T-helper 17 cell (primary cell): ENCODE results near the gene FAM13B. TPM values are rescaled to one million over a fixed set of nuclear protein-coding genes. Genes with fewer than 3 reads are reported as not detected.
"Not testable (repeated sequence)": the region's sequence is repeated elsewhere in the genome, so short reads cannot be mapped to it uniquely, and the experiment has no call there.

Experiments
- ATAC-seq: fragments of 150-1000 bp; cut with Tn5 transposase; 2 replicates; pipeline ENCODE4 v1.10.0; 2021; ENCODE audit warnings: mild to moderate bottlenecking, moderate library complexity
- DNase-seq, 3 donors: peaks; one replicate each; pipeline versions ENCODE4 v3.0.0 to v3.0.0-alpha.2; 2020 to 2021
- H3K9me3 ChIP-seq: one replicate; pipeline ENCODE4 v1.7.0; 2013; ENCODE audit warnings: low read length, mild to moderate bottlenecking; ENCODE audit not compliant: control insufficient read depth, poor library complexity, severe bottlenecking
- H3K27ac Mint-ChIP-seq: one replicate; pipeline ENCODE4 v1.8.0; 2022; ENCODE audit warnings: mild to moderate bottlenecking, moderate library complexity, mixed read lengths
- H3K27me3 Mint-ChIP-seq: one replicate; pipeline ENCODE4 v1.8.0; 2022; ENCODE audit warnings: mixed read lengths
- H3K36me3 Mint-ChIP-seq: one replicate; pipeline ENCODE4 v1.8.0; 2022; ENCODE audit warnings: low read depth, mixed read lengths
- H3K4me1 Mint-ChIP-seq: one replicate; pipeline ENCODE4 v1.8.0; 2022; ENCODE audit warnings: mild to moderate bottlenecking, mixed read lengths
- H3K4me3 Mint-ChIP-seq: one replicate; pipeline ENCODE4 v1.8.0; 2022; ENCODE audit warnings: mild to moderate bottlenecking, moderate library complexity, mixed read lengths
- total RNA-seq, 4 donors: library from RNA in 2 of 4; stranded (reverse) in 2 of 4; gene quantifications; one replicate each; pipeline ENCODE4 v1.2.3 and lab custom pipeline; 2022 to 2026

Gene FAM13B
- total RNA-seq, 2 donors from 2014 or later, result 46.8 to 54.1 TPM

- not testable (repeated sequence) for H3K27me3 Mint-ChIP-seq, H3K4me3 Mint-ChIP-seq, H3K36me3 Mint-ChIP-seq, H3K27ac Mint-ChIP-seq, ATAC-seq, H3K9me3 ChIP-seq, DNase-seq
- H3K4me1 Mint-ChIP-seq, result peaks cover 12% of the 10 kb centered on the region
Observed at GRCh38 chr5:138052718-138053117, 19.8 kb upstream of the FAM13B start.

DNA sequence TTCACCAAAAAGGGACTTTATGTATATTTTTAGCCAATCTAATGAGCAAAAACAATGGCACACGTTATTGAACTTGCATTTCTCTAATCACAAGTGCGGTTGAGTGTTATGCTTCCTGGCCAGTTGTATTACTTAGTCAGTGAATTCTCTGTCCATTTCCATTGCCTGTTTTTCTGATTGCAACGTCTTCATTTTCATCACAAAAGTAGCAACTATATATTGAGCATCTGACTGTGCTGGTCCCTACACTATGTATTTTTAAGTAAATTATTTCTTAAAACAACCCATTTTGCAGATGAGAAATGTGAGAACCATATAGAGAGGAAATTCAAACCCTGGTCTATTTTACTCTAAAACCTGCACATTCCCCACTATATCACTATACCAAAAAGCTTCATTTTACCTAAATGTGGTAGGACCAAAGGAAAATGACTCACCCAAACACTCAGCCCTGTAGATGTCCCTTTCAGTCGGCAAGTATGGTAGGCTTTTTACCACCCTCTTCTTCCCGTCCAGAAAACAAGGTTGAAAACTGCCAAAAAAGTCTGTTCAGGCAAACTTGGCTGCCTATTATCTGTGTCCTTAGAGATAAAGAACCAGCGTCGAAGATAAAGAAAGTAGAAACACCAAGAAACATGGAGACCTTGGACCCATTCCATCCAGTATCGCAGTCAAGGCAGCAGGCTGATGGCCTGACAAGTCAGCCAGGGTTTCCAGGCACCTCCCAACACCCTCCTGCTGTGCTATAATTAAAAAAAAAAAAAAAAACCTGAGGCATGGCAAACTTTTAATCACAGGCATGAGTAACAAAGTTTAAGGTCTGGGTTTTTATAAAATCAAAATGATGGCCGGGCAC lies 18.8 kb upstream of the FAM13B start:
- Mint-ChIP-seq H3K27me3 (no peaks in the 10 kb centered on the region), H3K4me3 (no peak overlapping the region), H3K36me3 (no peaks in the 10 kb centered on the region), H3K27ac (no peak overlapping the region), H3K4me1 (peaks cover 12% of the 10 kb centered on the region)
- ATAC-seq (no peak), DNase-seq (no peak)
- no peaks in the 10 kb centered on the region for H3K9me3 ChIP-seq

GRCh38 chr5:138045283-138045682 lies 12.4 kb upstream of the FAM13B start:
- ATAC-seq, H3K27ac Mint-ChIP-seq, DNase-seq, H3K4me3 Mint-ChIP-seq, H3K9me3 ChIP-seq, H3K4me1 Mint-ChIP-seq, H3K36me3 Mint-ChIP-seq, H3K27me3 Mint-ChIP-seq: not testable (repeated sequence)

DNA sequence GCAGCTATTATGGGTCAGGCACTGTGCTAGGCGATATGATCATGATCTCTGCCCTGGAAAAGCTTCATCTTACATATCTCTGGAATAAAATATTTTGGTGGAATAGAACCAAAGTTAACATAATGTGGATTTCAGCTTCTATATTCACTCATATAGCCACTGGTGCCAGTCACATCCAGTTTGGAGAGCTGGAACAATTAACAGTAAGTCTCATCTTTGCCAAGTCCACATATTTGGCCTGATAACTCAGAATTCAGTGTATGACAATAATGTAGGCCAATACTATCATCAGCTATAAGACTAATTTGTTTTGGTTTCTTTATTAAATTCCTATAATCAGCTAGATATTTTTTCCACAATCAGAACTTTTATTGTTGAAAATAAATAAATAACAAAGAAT lies 5.9 kb upstream of the FAM13B start:
- Mint-ChIP-seq H3K27ac (no peak overlapping the region), H3K4me1 (peaks cover 5% of the 10 kb centered on the region), H3K4me3 (no peak overlapping the region), H3K36me3 (no peaks in the 10 kb centered on the region), H3K27me3 (no peaks in the 10 kb centered on the region)
- DNase-seq, result no peak
- no peak for ATAC-seq
- no peaks in the 10 kb centered on the region for H3K9me3 ChIP-seq

- no peak for DNase-seq
- Mint-ChIP-seq H3K4me1 (peaks cover 10% of the 10 kb centered on the region), H3K4me3 (no peak overlapping the region), H3K27ac (no peak overlapping the region), H3K36me3 (no peaks in the 10 kb centered on the region), H3K27me3 (no peaks in the 10 kb centered on the region)
- no peak for ATAC-seq
- no peaks in the 10 kb centered on the region for H3K9me3 ChIP-seq
Observed at GRCh38 chr5:138037907-138038633, 5.2 kb upstream of the FAM13B start.

DNA sequence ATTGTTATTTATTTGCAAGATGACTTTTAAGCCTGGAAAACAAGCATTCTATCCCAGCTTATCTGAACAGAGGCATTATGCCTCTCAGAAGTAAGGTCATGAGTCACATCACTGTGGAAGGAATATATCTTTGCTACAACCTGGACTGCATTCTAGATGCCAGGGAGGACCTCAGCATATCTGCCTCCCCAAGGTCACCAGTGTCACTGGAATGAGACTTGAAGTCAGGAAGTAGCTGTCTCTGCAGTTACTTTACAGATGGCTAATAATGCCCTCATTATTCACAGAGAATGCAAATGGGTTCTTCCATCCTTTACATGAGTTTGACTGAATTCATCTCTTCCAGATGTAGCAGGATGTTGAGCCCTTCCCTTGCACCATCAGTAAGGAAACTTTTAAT lies 4.4 kb upstream of the FAM13B start:
- no peaks in the 10 kb centered on the region for H3K9me3 ChIP-seq
- Mint-ChIP-seq H3K27ac (no peak overlapping the region), H3K4me3 (no peak overlapping the region), H3K4me1 (peaks cover 12% of the 10 kb centered on the region), H3K36me3 (peaks cover under 1% of the 10 kb centered on the region), H3K27me3 (no peaks in the 10 kb centered on the region)
- ATAC-seq (no peak), DNase-seq (no peak)

- no peaks in the 10 kb centered on the region for H3K9me3 ChIP-seq
- no peaks in the 10 kb centered on the region for H3K27me3 Mint-ChIP-seq
- peak overlapping the region; percentile 50 for H3K4me3 Mint-ChIP-seq
- peaks cover 2% of the 10 kb centered on the region for H3K36me3 Mint-ChIP-seq
- DNase-seq, result peak; percentile 27 to 36 (median 31)
- ATAC-seq, result peak; percentile 57
- peak overlapping the region; percentile 57 for H3K27ac Mint-ChIP-seq
- H3K4me1 Mint-ChIP-seq, result peaks cover 23% of the 10 kb centered on the region
Observed at GRCh38 chr5:138035605-138036537, 3.0 kb upstream of the FAM13B start.

- ATAC-seq, result no peak
- Mint-ChIP-seq H3K27ac (peak overlapping the region; percentile 98), H3K27me3 (no peaks in the 10 kb centered on the region), H3K4me3 (peak overlapping the region; percentile 98), H3K36me3 (peaks cover 2% of the 10 kb centered on the region), H3K4me1 (peaks cover 42% of the 10 kb centered on the region)
- DNase-seq, result no peak
- H3K9me3 ChIP-seq, result no peaks in the 10 kb centered on the region
Observed at GRCh38 chr5:138033907-138034306, 1.0 kb upstream of the FAM13B start.

- Mint-ChIP-seq H3K4me1 (peaks cover 45% of the 10 kb centered on the region), H3K36me3 (peaks cover 2% of the 10 kb centered on the region), H3K27me3 (no peaks in the 10 kb centered on the region), H3K27ac (peak overlapping the region; percentile 98), H3K4me3 (peak overlapping the region; percentile 98)
- H3K9me3 ChIP-seq, result no peaks in the 10 kb centered on the region
- DNase-seq, result no peak
- ATAC-seq, result no peak
Observed at GRCh38 chr5:138033386-138033808, 518 bp upstream of the FAM13B start.

- H3K4me3 Mint-ChIP-seq, result peak overlapping the region; percentile 98
- peaks cover 2% of the 10 kb centered on the region for H3K36me3 Mint-ChIP-seq
- H3K4me1 Mint-ChIP-seq, result peaks cover 54% of the 10 kb centered on the region
- DNase-seq (peak in 1 of 3 donors; percentile 16), ATAC-seq (peak; percentile 51)
- peak overlapping the region; percentile 98 for H3K27ac Mint-ChIP-seq
- no peaks in the 10 kb centered on the region for H3K9me3 ChIP-seq
- no peaks in the 10 kb centered on the region for H3K27me3 Mint-ChIP-seq
Observed at GRCh38 chr5:138032028-138032571, 779 bp downstream of the FAM13B start.

GRCh38 chr5:138029944-138030343 lies 2.9 kb downstream of the FAM13B start:
- Mint-ChIP-seq H3K36me3 (peaks cover 2% of the 10 kb centered on the region), H3K27me3 (no peaks in the 10 kb centered on the region), H3K4me3 (peak overlapping the region; percentile 61), H3K27ac (peak overlapping the region; percentile 98), H3K4me1 (peaks cover 59% of the 10 kb centered on the region)
- no peak for ATAC-seq
- H3K9me3 ChIP-seq, result no peaks in the 10 kb centered on the region
- DNase-seq, result no peak

DNA sequence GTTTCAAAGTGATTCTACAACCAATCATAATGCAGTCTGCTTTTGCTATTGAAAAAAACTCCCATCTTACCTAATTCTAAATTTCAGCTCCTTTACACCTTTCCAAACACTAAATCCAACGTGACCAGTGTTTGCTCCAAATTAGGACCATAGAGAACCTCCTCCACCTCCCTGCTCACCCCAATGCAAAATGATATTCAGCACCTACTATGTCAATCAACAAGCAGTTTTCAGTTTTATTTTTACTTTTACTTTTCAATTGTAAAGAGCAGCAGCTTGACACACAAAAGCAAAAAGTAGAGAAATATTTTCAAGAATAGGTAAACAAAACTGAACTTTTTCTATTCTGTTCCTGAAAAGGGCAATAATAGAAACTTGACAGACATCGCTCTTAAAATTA lies 3.4 kb downstream of the FAM13B start:
- no peak for ATAC-seq
- Mint-ChIP-seq H3K27me3 (no peaks in the 10 kb centered on the region), H3K4me1 (peaks cover 64% of the 10 kb centered on the region), H3K36me3 (peaks cover 2% of the 10 kb centered on the region), H3K4me3 (peak overlapping the region; percentile 61), H3K27ac (peak overlapping the region; percentile 80)
- DNase-seq, result no peak
- no peaks in the 10 kb centered on the region for H3K9me3 ChIP-seq
